ENCODE results near the gene NTRK1.
"Not testable (repeated sequence)": the region's sequence is repeated elsewhere in the genome, so short reads cannot be mapped to it uniquely, and the experiment has no call there.

The NTRK1 gene

GRCh38 chr1:156926175-156926574 is 65.5 kb downstream of the NTRK1 start:
- TF ChIP-seq CTCF (IDR thresholded peaks at IDR 0.05; ENCODE audit: insufficient read depth, missing control alignments), result no peak
- DNase-seq (ENCODE audit: insufficient read length, low spot score) (no peak), FAIRE-seq (no peak)

GRCh38 chr1:156926695-156927094 is 66.0 kb downstream of the NTRK1 start:
- not testable (repeated sequence) for DNase-seq (ENCODE audit: insufficient read length, low spot score); FAIRE-seq

- FAIRE-seq, result no peak
- peak; percentile 86 for DNase-seq (ENCODE audit: insufficient read length, low spot score)
- TF ChIP-seq CTCF (IDR thresholded peaks at IDR 0.05; ENCODE audit: insufficient read depth, missing control alignments), result peak; percentile 84
Measured at GRCh38 chr1:156927215-156928042, 66.8 kb downstream of the NTRK1 start.

- DNase-seq (ENCODE audit: insufficient read length, low spot score) (no peak), FAIRE-seq (no peak)
- TF ChIP-seq CTCF (IDR thresholded peaks at IDR 0.05; ENCODE audit: insufficient read depth, missing control alignments), result no peak
Measured at GRCh38 chr1:156928043-156928602, 67.5 kb downstream of the NTRK1 start.

GRCh38 chr1:156929596-156930238 is 69.1 kb downstream of the NTRK1 start:
- TF ChIP-seq CTCF (IDR thresholded peaks at IDR 0.05; ENCODE audit: insufficient read depth, missing control alignments), result no peak
- DNase-seq (ENCODE audit: insufficient read length, low spot score) (no peak), FAIRE-seq (no peak)

- no peak for FAIRE-seq
- no peak for TF ChIP-seq CTCF (IDR thresholded peaks at IDR 0.05; ENCODE audit: insufficient read depth, missing control alignments)
- no peak for DNase-seq (ENCODE audit: insufficient read length, low spot score)
Measured at GRCh38 chr1:156930483-156930882, 69.8 kb downstream of the NTRK1 start.
